ENCODE results near the gene LAMB2. TPM values are rescaled to one million over a fixed set of nuclear protein-coding genes. Genes with fewer than 3 reads are reported as not detected.

LAMB2 gene
- total and polyA plus RNA-seq, 4 donors, result 153 to 616 (median 311) TPM

- Histone ChIP-seq H3K4me3 (no peak overlapping the region), H3K27ac (ENCODE audit: low read depth in 1 of 2, low read length in 1 of 2) (no peak overlapping the region), H3K27me3 (ENCODE audit: control insufficient read depth in 3 of 3, insufficient read depth in 3 of 3, low read length in 2 of 3) (no peaks in the 10 kb centered on the region), H3K9me3 (ENCODE audit: control insufficient read depth in 4 of 4, insufficient read depth in 3 of 4, low read length in 3 of 4) (no peaks in the 10 kb centered on the region), H3K4me1 (ENCODE audit: control insufficient read depth in 5 of 5, insufficient read depth in 5 of 5, low read length in 5 of 5) (peaks cover 0 to under 1% (median 0%) of the 10 kb centered on the region in 5 donors), H3K9ac (ENCODE audit: insufficient read depth in 1 of 2, low read length in 2 of 2) (no peak overlapping the region), H3K36me3 (ENCODE audit: control insufficient read depth in 4 of 4, insufficient read depth in 4 of 4, low read length in 4 of 4) (peaks cover 37 to 77% (median 52%) of the 10 kb centered on the region in 4 donors)
- no peak for TF ChIP-seq CTCF (IDR thresholded peaks at IDR 0.05; ENCODE audit: control extremely low read depth, extremely low read depth)
- no peak for DNase-seq
- ATAC-seq (ENCODE audit: insufficient read depth, low FRiP score), result no peak
- 88 to 91% methylated on average over 13 of the region's 13 CpGs for WGBS, 2 donors
These were observed 22.1 kb downstream of the LAMB2 start for GRCh38 chr3:49110780-49111179.

GRCh38 chr3:49108346-49108745 lies 24.5 kb downstream of the LAMB2 start:
- Histone ChIP-seq H3K36me3 (ENCODE audit: control insufficient read depth in 4 of 4, insufficient read depth in 4 of 4, low read length in 4 of 4) (peaks cover 28 to 54% (median 36%) of the 10 kb centered on the region in 4 donors), H3K27ac (ENCODE audit: low read depth in 1 of 2, low read length in 1 of 2) (no peak overlapping the region), H3K4me1 (ENCODE audit: control insufficient read depth in 5 of 5, insufficient read depth in 5 of 5, low read length in 5 of 5) (peaks cover 0 to 11% (median 6%) of the 10 kb centered on the region in 5 donors), H3K9me3 (ENCODE audit: control insufficient read depth in 4 of 4, insufficient read depth in 3 of 4, low read length in 3 of 4) (no peaks in the 10 kb centered on the region), H3K27me3 (ENCODE audit: control insufficient read depth in 3 of 3, insufficient read depth in 3 of 3, low read length in 2 of 3) (no peaks in the 10 kb centered on the region), H3K4me3 (no peak overlapping the region), H3K9ac (ENCODE audit: insufficient read depth in 1 of 2, low read length in 2 of 2) (no peak overlapping the region)
- 86 to 93% methylated on average over 14 of the region's 14 CpGs for WGBS, 2 donors
- no peak for TF ChIP-seq CTCF (IDR thresholded peaks at IDR 0.05; ENCODE audit: control extremely low read depth, extremely low read depth)
- no peak for ATAC-seq (ENCODE audit: insufficient read depth, low FRiP score)
- no peak for DNase-seq

GRCh38 chr3:49104427-49105291 lies 28.2 kb downstream of the LAMB2 start, which contains the start of gene QARS1:
Gene QARS1, minus strand, starts transcription at chr3:49104757. Its CDS starts 24 bp downstream, at chr3:49104733.
- ATAC-seq (ENCODE audit: insufficient read depth, low FRiP score) (peak; percentile 99), DNase-seq (peak; percentile 96)
- H3K4me3 ChIP-seq, result peak within 1 kb of the TSS; percentile 88
- WGBS, 2 donors, result 1 to 2% methylated on average over 50 of the region's 50 CpGs
- H3K27ac ChIP-seq (ENCODE audit: low read depth in 1 of 2, low read length in 1 of 2), result peak within 1 kb of the TSS; percentile 89 to 95
- no peak for TF ChIP-seq CTCF (IDR thresholded peaks at IDR 0.05; ENCODE audit: control extremely low read depth, extremely low read depth)
- H3K9ac ChIP-seq (ENCODE audit: insufficient read depth in 1 of 2, low read length in 2 of 2), result peak within 1 kb of the TSS; percentile 84 to 85
- no peaks in the 10 kb centered on the region for H3K27me3 ChIP-seq (ENCODE audit: control insufficient read depth in 3 of 3, insufficient read depth in 3 of 3, low read length in 2 of 3)
- H3K36me3 ChIP-seq (ENCODE audit: control insufficient read depth in 4 of 4, insufficient read depth in 4 of 4, low read length in 4 of 4), result peaks cover 21 to 42% (median 38%) of the 10 kb centered on the region in 4 donors
- H3K9me3 ChIP-seq (ENCODE audit: control insufficient read depth in 4 of 4, insufficient read depth in 3 of 4, low read length in 3 of 4), result no peaks in the 10 kb centered on the region
- peaks cover 0 to 12% (median 6%) of the 10 kb centered on the region in 5 donors for H3K4me1 ChIP-seq (ENCODE audit: control insufficient read depth in 5 of 5, insufficient read depth in 5 of 5, low read length in 5 of 5)
